Choroid plexus epithelial cell (primary cell): ENCODE data around the gene PEX5L.
"Not testable (repeated sequence)": the region's sequence is repeated elsewhere in the genome, so short reads cannot be mapped to it uniquely, and the experiment has no call there.

Experiments
- DNase-seq: peaks from one replicate; pipeline ENCODE4 v3.0.0-alpha.2; 2010; ENCODE audit warnings: low read depth
- H3K4me3 ChIP-seq: 2 replicates; pipeline ENCODE4 v1.5.1; 2011; ENCODE audit warnings: low read depth, mild to moderate bottlenecking, control low read depth, low read length, moderate library complexity
- CTCF ChIP-seq: conservative IDR thresholded peaks from 2 replicates; pipeline ENCODE4 v1.5.1; 2011; ENCODE audit warnings: low read depth, mild to moderate bottlenecking, control low read depth, inconsistent platforms, low read length, moderate library complexity

PEX5L gene

GRCh38 chr3:180068023-180068422, 31.3 kb upstream of the PEX5L start:
- H3K4me3 ChIP-seq, result no peak overlapping the region
- TF ChIP-seq CTCF, result no peak
- DNase-seq, result no peak

- DNase-seq, result no peak
- H3K4me3 ChIP-seq, result no peak overlapping the region
- no peak for TF ChIP-seq CTCF
Observed at GRCh38 chr3:180066598-180066997, 29.9 kb upstream of the PEX5L start.

- no peak for TF ChIP-seq CTCF
- no peak for DNase-seq
- no peak overlapping the region for H3K4me3 ChIP-seq
Observed at GRCh38 chr3:180063783-180064182, 27.0 kb upstream of the PEX5L start.

- H3K4me3 ChIP-seq, result no peak overlapping the region
- no peak for DNase-seq
- no peak for TF ChIP-seq CTCF
Observed at GRCh38 chr3:180062771-180063170, 26.0 kb upstream of the PEX5L start.

GRCh38 chr3:180059356-180059755, 22.6 kb upstream of the PEX5L start:
- H3K4me3 ChIP-seq, result no peak overlapping the region
- no peak for DNase-seq
- no peak for TF ChIP-seq CTCF

GRCh38 chr3:180058238-180058637, 21.5 kb upstream of the PEX5L start:
- no peak for TF ChIP-seq CTCF
- H3K4me3 ChIP-seq, result no peak overlapping the region
- DNase-seq, result no peak

GRCh38 chr3:180055656-180056055, 18.9 kb upstream of the PEX5L start:
- DNase-seq, H3K4me3 ChIP-seq: not testable (repeated sequence)

GRCh38 chr3:180049391-180049790, 12.7 kb upstream of the PEX5L start:
- no peak for DNase-seq
- TF ChIP-seq CTCF, result no peak
- H3K4me3 ChIP-seq, result no peak overlapping the region
